SK-N-MC (cell line): ENCODE measurements around the gene BCKDHB.
"Not testable (repeated sequence)": the region's sequence is repeated elsewhere in the genome, so short reads cannot be mapped to it uniquely, and the experiment has no call there.

ENCODE experiments used
- DNase-seq: peaks from one replicate; pipeline ENCODE4 v3.0.0-alpha.2; 2011; ENCODE audit warnings: low read depth, low spot score
- H3K27ac ChIP-seq: fragments of 200-600 bp; sonication (generic); 2 replicates; pipeline ENCODE4 v1.5.1; 2016; ENCODE audit warnings: mixed run types
- H3K36me3 ChIP-seq: fragments of 200-600 bp; sonication (generic); 2 replicates; pipeline ENCODE4 v1.6.1; 2017; ENCODE audit warnings: antibody characterized with exemption, low read length, mixed read lengths; ENCODE audit not compliant: insufficient read depth
- H3K4me3 ChIP-seq: fragments of 200-600 bp; sonication (generic); 2 replicates; pipeline ENCODE4 v1.5.1; 2016
- H3K9ac ChIP-seq: fragments of 200-600 bp; sonication (generic); 2 replicates; pipeline ENCODE4 v1.8.0; 2017; ENCODE audit warnings: mixed run types, mixed read lengths; ENCODE audit not compliant: insufficient read length
- H3K9me3 ChIP-seq: fragments of 200-600 bp; sonication (generic); 2 replicates; pipeline ENCODE4 v1.6.1; 2017; ENCODE audit warnings: low read depth, mild to moderate bottlenecking, antibody characterized with exemption, low read length, moderate library complexity, mixed read lengths
- EZH2 ChIP-seq: fragments of 200-600 bp; sonication (generic); IDR thresholded peaks from one replicate; pipeline ENCODE4 v1.6.1; 2017; ENCODE audit warnings: antibody characterized with exemption
- FOXP2 ChIP-seq: optimal IDR thresholded peaks from 2 replicates; pipeline ENCODE3; 2011; ENCODE audit warnings: mild to moderate bottlenecking, moderate library complexity; ENCODE audit not compliant: insufficient read depth; ENCODE audit errors: extremely low read length, control extremely low read depth
- POLR2AphosphoS5 ChIP-seq: IDR thresholded peaks from 2 replicates; pipeline ENCODE4 v1.6.1; 2012; ENCODE audit warnings: mild to moderate bottlenecking, low read depth, low read length, borderline replicate concordance

The BCKDHB gene

GRCh38 chr6:80277501-80277900 lies 171.0 kb downstream of the BCKDHB start:
- no peak for TF ChIP-seq EZH2
- Histone ChIP-seq H3K9ac (no peak overlapping the region), H3K4me3 (no peak overlapping the region), H3K9me3 (no peaks in the 10 kb centered on the region), H3K36me3 (no peaks in the 10 kb centered on the region), H3K27ac (no peak overlapping the region)
- no peak for DNase-seq

DNA sequence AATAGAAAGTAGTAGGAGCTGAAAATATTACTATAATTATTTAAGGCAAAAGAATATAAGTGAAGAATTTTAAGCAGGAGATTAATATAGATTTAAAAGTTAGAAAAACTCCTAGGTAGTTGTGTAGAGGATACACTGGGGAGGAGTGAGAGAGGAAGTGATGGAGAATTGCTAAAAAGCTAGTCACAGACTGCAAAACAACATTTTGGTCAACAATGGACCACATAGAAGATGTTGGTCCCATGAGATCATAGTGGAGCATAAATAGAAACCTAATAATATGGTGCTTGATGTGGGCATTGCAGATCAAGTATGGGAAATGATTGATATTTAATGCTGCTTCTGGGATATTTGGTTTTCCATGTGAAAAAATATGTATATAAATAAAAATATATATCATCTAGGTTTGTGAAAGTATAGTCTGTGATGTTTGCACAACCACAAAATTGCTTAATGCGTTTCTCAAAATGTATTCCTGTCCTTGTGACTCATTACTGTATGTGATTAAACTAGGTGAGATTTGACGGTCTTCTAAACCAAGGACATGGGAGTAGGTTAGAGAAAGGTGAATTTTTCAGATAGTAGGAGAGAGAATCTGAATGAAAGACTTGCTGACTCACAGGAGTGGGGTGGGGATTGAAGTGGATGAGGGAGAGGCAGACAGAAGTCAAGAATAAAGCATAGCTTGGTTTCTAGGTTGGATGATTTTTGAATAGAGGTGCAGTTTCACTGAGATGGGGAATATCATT lies 174.0 kb downstream of the BCKDHB start:
- no peak overlapping the region for H3K27ac ChIP-seq
- H3K4me3 ChIP-seq, result no peak overlapping the region
- no peak for DNase-seq
- no peaks in the 10 kb centered on the region for H3K9me3 ChIP-seq
- no peak overlapping the region for H3K9ac ChIP-seq
- no peak for TF ChIP-seq EZH2
- no peak for TF ChIP-seq POLR2AphosphoS5
- TF ChIP-seq FOXP2, result no peak
- H3K36me3 ChIP-seq, result no peaks in the 10 kb centered on the region

- no peak for DNase-seq
- H3K4me3 ChIP-seq, result no peak overlapping the region
- TF ChIP-seq FOXP2 (no peak), EZH2 (no peak), POLR2AphosphoS5 (no peak)
- H3K27ac ChIP-seq, result no peak overlapping the region
- H3K9me3 ChIP-seq, result no peaks in the 10 kb centered on the region
- no peaks in the 10 kb centered on the region for H3K36me3 ChIP-seq
- H3K9ac ChIP-seq, result no peak overlapping the region
Observed at GRCh38 chr6:80282913-80283554, 176.6 kb downstream of the BCKDHB start.

GRCh38 chr6:80287112-80287511 lies 180.6 kb downstream of the BCKDHB start:
- Histone ChIP-seq H3K36me3 (no peaks in the 10 kb centered on the region), H3K4me3 (no peak overlapping the region), H3K9me3 (no peaks in the 10 kb centered on the region), H3K9ac (no peak overlapping the region), H3K27ac (no peak overlapping the region)
- TF ChIP-seq EZH2, result no peak
- TF ChIP-seq POLR2AphosphoS5, result no peak
- TF ChIP-seq FOXP2, result no peak
- DNase-seq, result no peak

GRCh38 chr6:80287607-80288006 lies 181.1 kb downstream of the BCKDHB start:
- Histone ChIP-seq H3K4me3 (no peak overlapping the region), H3K9ac (no peak overlapping the region), H3K27ac (no peak overlapping the region), H3K36me3 (no peaks in the 10 kb centered on the region), H3K9me3 (no peaks in the 10 kb centered on the region)
- DNase-seq, result no peak
- no peak for TF ChIP-seq FOXP2
- no peak for TF ChIP-seq EZH2
- TF ChIP-seq POLR2AphosphoS5, result no peak

GRCh38 chr6:80289727-80290126 lies 183.3 kb downstream of the BCKDHB start:
- DNase-seq, result no peak
- Histone ChIP-seq H3K9ac (no peak overlapping the region), H3K9me3 (no peaks in the 10 kb centered on the region), H3K36me3 (no peaks in the 10 kb centered on the region), H3K27ac (no peak overlapping the region), H3K4me3 (no peak overlapping the region)
- no peak for TF ChIP-seq POLR2AphosphoS5
- no peak for TF ChIP-seq FOXP2
- TF ChIP-seq EZH2, result no peak

GRCh38 chr6:80294531-80294930 lies 188.1 kb downstream of the BCKDHB start:
- H3K9me3 ChIP-seq, DNase-seq, H3K27ac ChIP-seq, H3K9ac ChIP-seq, H3K36me3 ChIP-seq, H3K4me3 ChIP-seq: not testable (repeated sequence)

- TF ChIP-seq POLR2AphosphoS5 (no peak), EZH2 (no peak), FOXP2 (no peak)
- Histone ChIP-seq H3K9ac (no peak overlapping the region), H3K36me3 (no peaks in the 10 kb centered on the region), H3K9me3 (no peaks in the 10 kb centered on the region), H3K4me3 (no peak overlapping the region), H3K27ac (no peak overlapping the region)
- no peak for DNase-seq
Observed at GRCh38 chr6:80302716-80303115, 196.2 kb downstream of the BCKDHB start.

- no peak overlapping the region for H3K9ac ChIP-seq
- H3K27ac ChIP-seq, result no peak overlapping the region
- H3K4me3 ChIP-seq, result no peak overlapping the region
- no peak for DNase-seq
- H3K36me3 ChIP-seq, result no peaks in the 10 kb centered on the region
- no peaks in the 10 kb centered on the region for H3K9me3 ChIP-seq
- TF ChIP-seq FOXP2 (no peak), EZH2 (no peak), POLR2AphosphoS5 (no peak)
Observed at GRCh38 chr6:80304014-80304413, 197.5 kb downstream of the BCKDHB start.
